PC-3 (cell line): ENCODE data around the gene YJU2. TPM values are rescaled to one million over a fixed set of nuclear protein-coding genes. Genes with fewer than 3 reads are reported as not detected.

Source experiments
- ATAC-seq: fragments of 200-7000 bp; cut with Tn5 transposase; 2 replicates; pipeline ENCODE4 v1.9.1; 2020; ENCODE audit warnings: mild to moderate bottlenecking, moderate library complexity
- BruUV-seq: library from RNA; stranded (reverse); fragments of 400-500 nt; replicated peaks from 2 replicates; lab custom pipeline; 2021; lab: Mats Ljungman, UMichigan
- CTCF ChIA-PET: fragments of 300-600 bp; sonication (Branson Sonifier 250); formaldehyde crosslinking; loops from one replicate; lab custom pipeline; 2022; ENCODE audit warnings: antibody characterized with exemption; lab: Charles Lee
- POLR2A ChIA-PET: fragments of 300-600 bp; sonication (Branson Sonifier 250); formaldehyde crosslinking; loops from one replicate; lab custom pipeline; 2022; ENCODE audit warnings: antibody characterized with exemption; ENCODE audit not compliant: unreplicated experiment; lab: Charles Lee
- DNase-seq: peaks from one replicate; pipeline ENCODE4 v3.0.0-alpha.2; 2015
- H2AFZ ChIP-seq: fragments of 300-600 bp; sonication (generic); 2 replicates; pipeline ENCODE4 v1.6.0; 2016; ENCODE audit warnings: antibody characterized with exemption, low read length
- H3F3A ChIP-seq: fragments of 300-600 bp; sonication (generic); one replicate; pipeline ENCODE4 v1.6.0; 2017; ENCODE audit warnings: antibody characterized with exemption, low read length, control low read depth, mild to moderate bottlenecking; ENCODE audit not compliant: unreplicated experiment
- H3K27ac ChIP-seq: fragments of 300-600 bp; sonication (generic); 2 replicates; pipeline ENCODE4 v1.5.1; 2016; ENCODE audit warnings: mild to moderate bottlenecking, low read length
- H3K27me3 ChIP-seq: fragments of 300-600 bp; sonication (generic); 2 replicates; pipeline ENCODE4 v1.6.1; 2016; ENCODE audit warnings: low read length, mixed read lengths
- H3K36me3 ChIP-seq: fragments of 300-600 bp; sonication (generic); 2 replicates; pipeline ENCODE4 v1.6.1; 2016; ENCODE audit warnings: low read depth, mixed run types, low read length, mixed read lengths
- H3K4me1 ChIP-seq: fragments of 300-600 bp; sonication (generic); 2 replicates; pipeline ENCODE4 v1.5.1; 2016; ENCODE audit warnings: low read length; ENCODE audit not compliant: insufficient read depth
- H3K4me2 ChIP-seq: fragments of 300-600 bp; sonication (generic); 2 replicates; pipeline ENCODE4 v1.6.0; 2016; ENCODE audit warnings: low read length
- H3K4me3 ChIP-seq: fragments of 300-600 bp; sonication (generic); 2 replicates; pipeline ENCODE4 v1.5.1; 2016; ENCODE audit warnings: mild to moderate bottlenecking, low read length, mixed read lengths
- H3K79me2 ChIP-seq: fragments of 300-600 bp; sonication (generic); 2 replicates; pipeline ENCODE4 v1.6.1; 2017; ENCODE audit warnings: low read length, mixed read lengths
- H3K9ac ChIP-seq: fragments of 300-600 bp; sonication (generic); 2 replicates; pipeline ENCODE4 v1.6.0; 2016; ENCODE audit warnings: mild to moderate bottlenecking, low read length
- H3K9me2 ChIP-seq: fragments of 300-600 bp; sonication (generic); replicated peaks from 2 replicates; pipeline ENCODE4 v1.6.1; 2016; ENCODE audit warnings: mixed run types, low read length, mixed read lengths
- H3K9me3 ChIP-seq: fragments of 300-600 bp; sonication (generic); 2 replicates; pipeline ENCODE4 v1.6.1; 2016; ENCODE audit warnings: low read length, mixed read lengths
- H4K20me1 ChIP-seq: fragments of 300-600 bp; sonication (generic); 2 replicates; pipeline ENCODE4 v1.6.1; 2016; ENCODE audit warnings: low read length, mixed read lengths
- EZH2 ChIP-seq: fragments of 300-600 bp; sonication (generic); IDR thresholded peaks from one replicate; pipeline ENCODE4 v1.6.1; 2017; ENCODE audit warnings: antibody characterized with exemption, mild to moderate bottlenecking, low read length; ENCODE audit not compliant: unreplicated experiment
- EZH2phosphoT487 ChIP-seq: fragments of 300-600 bp; sonication (generic); IDR thresholded peaks from 2 replicates; pipeline ENCODE4 v1.6.1; 2018; ENCODE audit warnings: mild to moderate bottlenecking, antibody characterized with exemption, low read length, borderline replicate concordance
- intact Hi-C: fragments of 100-400 bp; cut with micrococcal nuclease; formaldehyde crosslinking; loops from 2 replicates; pipeline ENCODE4 v1.9.0; 2023
- total RNA-seq: library from RNA; depleted of rRNA; stranded (reverse); fragments of >200 nt; gene quantifications from 2 replicates; pipeline ENCODE4 v1.2.3, GENCODE V29; 2014
- TF ChIP-seq, protein P1 (sequence below): fragments of 300-600 bp; sonication (generic); conservative IDR thresholded peaks from 2 replicates; pipeline ENCODE4 v1.5.1; 2017; ENCODE audit warnings: antibody characterized with exemption, low read depth, mild to moderate bottlenecking, low read length

YJU2 gene
- total RNA-seq, 1 experiment from 2014 or later, result 33.1 TPM

DNA sequence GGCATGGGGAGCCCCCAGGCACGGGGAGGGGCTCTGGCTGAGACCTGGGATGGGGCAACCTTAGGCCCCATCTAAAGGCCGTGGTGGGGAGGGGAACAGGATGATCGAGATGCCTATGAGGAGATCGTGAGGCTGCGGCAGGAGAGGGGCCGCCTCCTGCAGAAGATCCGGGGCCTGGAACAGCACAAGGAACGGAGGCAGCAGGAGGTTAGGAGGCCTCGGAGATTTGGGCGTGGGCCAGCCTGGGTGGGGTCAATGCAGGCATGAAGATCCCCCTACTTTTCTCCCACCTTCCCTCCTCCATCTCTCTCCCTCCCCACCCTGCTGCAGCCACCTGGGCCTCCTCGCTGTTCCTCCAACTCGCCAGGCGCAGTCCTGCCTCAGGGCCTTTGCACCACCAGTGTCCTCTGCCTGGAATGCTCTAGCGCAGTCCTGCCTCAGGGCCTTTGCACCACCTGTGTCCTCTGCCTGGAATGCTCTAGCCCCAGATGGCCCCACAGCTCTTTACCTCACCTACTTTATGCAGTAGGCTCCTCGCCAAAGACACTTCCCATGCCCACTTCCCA is 36.6 kb upstream of the YJU2 start:
- no peak for DNase-seq

DNA sequence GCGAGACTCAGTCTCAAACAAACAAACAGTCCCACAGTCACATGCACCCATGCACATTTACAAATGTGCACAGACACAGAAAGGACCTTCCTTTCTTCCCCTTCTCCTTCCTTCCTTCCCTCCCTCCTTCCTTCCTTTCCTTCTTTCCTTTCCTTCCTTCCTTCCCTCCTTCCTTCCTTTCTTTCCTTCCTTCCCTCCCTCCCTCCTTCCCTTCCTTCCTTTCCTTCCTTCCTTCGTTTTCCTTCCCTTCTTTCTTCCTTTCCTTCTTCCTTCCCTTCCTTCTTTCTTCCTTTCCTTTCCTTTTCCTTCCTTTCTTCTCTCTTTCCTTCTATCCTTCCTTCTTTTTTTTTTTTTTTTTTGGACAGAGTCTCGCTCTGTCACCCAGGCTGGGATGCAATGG is 33.8 kb upstream of the YJU2 start:
- BruUV-seq, result no TSS peak
- CTCF ChIA-PET, result no interaction called here
- H3K36me3 ChIP-seq, result no peaks in the 10 kb centered on the region
- POLR2A ChIA-PET, result no interaction called here
- H3K4me3 ChIP-seq, result no peak overlapping the region
- H3F3A ChIP-seq, result no peaks in the 10 kb centered on the region
- DNase-seq (no peak), ATAC-seq (no peak)
- TF ChIP-seq, protein P1, sequence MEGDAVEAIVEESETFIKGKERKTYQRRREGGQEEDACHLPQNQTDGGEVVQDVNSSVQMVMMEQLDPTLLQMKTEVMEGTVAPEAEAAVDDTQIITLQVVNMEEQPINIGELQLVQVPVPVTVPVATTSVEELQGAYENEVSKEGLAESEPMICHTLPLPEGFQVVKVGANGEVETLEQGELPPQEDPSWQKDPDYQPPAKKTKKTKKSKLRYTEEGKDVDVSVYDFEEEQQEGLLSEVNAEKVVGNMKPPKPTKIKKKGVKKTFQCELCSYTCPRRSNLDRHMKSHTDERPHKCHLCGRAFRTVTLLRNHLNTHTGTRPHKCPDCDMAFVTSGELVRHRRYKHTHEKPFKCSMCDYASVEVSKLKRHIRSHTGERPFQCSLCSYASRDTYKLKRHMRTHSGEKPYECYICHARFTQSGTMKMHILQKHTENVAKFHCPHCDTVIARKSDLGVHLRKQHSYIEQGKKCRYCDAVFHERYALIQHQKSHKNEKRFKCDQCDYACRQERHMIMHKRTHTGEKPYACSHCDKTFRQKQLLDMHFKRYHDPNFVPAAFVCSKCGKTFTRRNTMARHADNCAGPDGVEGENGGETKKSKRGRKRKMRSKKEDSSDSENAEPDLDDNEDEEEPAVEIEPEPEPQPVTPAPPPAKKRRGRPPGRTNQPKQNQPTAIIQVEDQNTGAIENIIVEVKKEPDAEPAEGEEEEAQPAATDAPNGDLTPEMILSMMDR, result no peak
- TF ChIP-seq EZH2phosphoT487 (no peak), EZH2 (no peak)
- no peak overlapping the region for H3K4me2 ChIP-seq
- H3K9me3 ChIP-seq, result no peaks in the 10 kb centered on the region
- H2AFZ ChIP-seq, result no peak overlapping the region
- H3K9ac ChIP-seq, result no peak overlapping the region
- peaks cover 7% of the 10 kb centered on the region; the same call in 1 of the 2 replicates for H3K4me1 ChIP-seq
- no peak overlapping the region for H3K27ac ChIP-seq
- H4K20me1 ChIP-seq, result no peaks in the 10 kb centered on the region
- H3K27me3 ChIP-seq, result no peaks in the 10 kb centered on the region
- intact Hi-C loops, result no loop called here
- H3K9me2 ChIP-seq, result no peaks in the 10 kb centered on the region
- no peaks in the 10 kb centered on the region for H3K79me2 ChIP-seq

More for the DNA sequence above, 36.6 kb upstream of the YJU2 start:
- Histone ChIP-seq H3K4me1 (peaks cover 7% of the 10 kb centered on the region; the same call in 1 of the 2 replicates), H3K79me2 (no peaks in the 10 kb centered on the region), H2AFZ (no peak overlapping the region), H3K27me3 (no peaks in the 10 kb centered on the region), H3K4me3 (no peak overlapping the region), H4K20me1 (no peaks in the 10 kb centered on the region), H3K36me3 (no peaks in the 10 kb centered on the region), H3K9me2 (no peaks in the 10 kb centered on the region), H3K4me2 (no peak overlapping the region), H3F3A (no peaks in the 10 kb centered on the region), H3K9me3 (no peaks in the 10 kb centered on the region), H3K9ac (no peak overlapping the region), H3K27ac (no peak overlapping the region)
- TF ChIP-seq EZH2, result no peak
- no peak for TF ChIP-seq EZH2phosphoT487
- TF ChIP-seq, protein P1, result no peak
- CTCF ChIA-PET, result no interaction called here
- POLR2A ChIA-PET, result no interaction called here
- ATAC-seq, result no peak
- no TSS peak for BruUV-seq
- intact Hi-C loops, result no loop called here

DNA sequence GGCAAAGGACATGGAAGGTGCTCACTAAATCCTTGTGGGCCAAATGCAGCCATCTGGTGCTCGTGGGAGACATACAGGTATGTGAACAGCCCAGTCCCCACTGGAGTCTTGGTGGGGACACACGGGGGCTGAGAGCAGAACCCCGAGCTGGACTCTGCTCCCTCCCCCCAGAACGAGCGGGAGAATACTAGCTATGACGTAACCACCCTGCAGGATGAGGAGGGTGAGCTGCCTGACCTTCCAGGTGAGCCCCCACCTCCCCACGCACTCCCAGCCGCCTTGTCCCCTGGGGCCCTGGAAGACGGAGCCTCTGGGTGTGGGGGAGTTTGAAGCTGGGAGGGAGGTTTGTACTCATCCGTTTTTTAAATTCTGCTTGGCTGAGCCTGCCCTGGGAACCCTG is 31.1 kb upstream of the YJU2 start:
- Histone ChIP-seq H3K4me3 (no peak overlapping the region), H4K20me1 (no peaks in the 10 kb centered on the region), H2AFZ (no peak overlapping the region), H3K27me3 (no peaks in the 10 kb centered on the region), H3K79me2 (no peaks in the 10 kb centered on the region), H3K4me2 (no peak overlapping the region), H3K9me2 (no peaks in the 10 kb centered on the region), H3F3A (no peaks in the 10 kb centered on the region), H3K9ac (no peak overlapping the region), H3K27ac (no peak overlapping the region), H3K36me3 (no peaks in the 10 kb centered on the region), H3K9me3 (no peaks in the 10 kb centered on the region), H3K4me1 (peaks cover 7% of the 10 kb centered on the region; the same call in 1 of the 2 replicates)
- TF ChIP-seq EZH2phosphoT487, result no peak
- TF ChIP-seq, protein P1, result no peak
- ChIA-PET POLR2A (no interaction called here), CTCF (no interaction called here)
- ATAC-seq (no peak), DNase-seq (no peak)
- BruUV-seq, result no TSS peak
- intact Hi-C loops, result no loop called here
